ENCODE results near the gene VAPB.
"Not testable (repeated sequence)": the region's sequence is repeated elsewhere in the genome, so short reads cannot be mapped to it uniquely, and the experiment has no call there.

VAPB gene

DNA sequence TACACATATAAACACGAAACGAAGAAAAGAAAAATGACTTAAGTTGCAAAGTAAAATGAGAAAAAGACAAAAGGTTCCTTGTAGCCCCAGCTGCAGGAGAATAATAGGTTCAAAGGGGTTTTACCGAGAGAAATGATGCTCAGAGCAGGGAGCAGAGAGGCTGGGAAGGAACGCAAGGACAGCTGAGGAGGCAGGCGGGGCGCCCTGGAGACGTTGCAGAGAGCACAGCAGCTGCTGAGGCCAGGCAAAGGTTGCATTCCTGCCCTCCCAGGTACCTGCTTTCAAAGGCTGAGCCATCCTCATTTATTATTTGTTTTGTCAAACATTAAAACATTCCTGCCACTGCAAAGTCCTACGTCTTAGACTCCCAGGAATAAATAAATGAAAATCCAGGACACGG is 16.2 kb upstream of the VAPB start:
- H3K27me3 ChIP-seq (ENCODE audit: low read depth) = peaks cover 3% of the 10 kb centered on the region; the same call in 1 of the 2 replicates
- H3K4me1 ChIP-seq = no peaks in the 10 kb centered on the region; the same call in 1 of the 2 replicates
- H3K4me3 ChIP-seq = no peak overlapping the region
- H3K9me3 ChIP-seq = no peaks in the 10 kb centered on the region
- in situ Hi-C loops (cut with MboI; ENCODE audit: low sequenced_read_pairs) = no loop called here
- DNase-seq (ENCODE audit: low spot score in 2 of 2) = no peak
- H3K36me3 ChIP-seq (replicated peaks) = no peaks in the 10 kb centered on the region

DNA sequence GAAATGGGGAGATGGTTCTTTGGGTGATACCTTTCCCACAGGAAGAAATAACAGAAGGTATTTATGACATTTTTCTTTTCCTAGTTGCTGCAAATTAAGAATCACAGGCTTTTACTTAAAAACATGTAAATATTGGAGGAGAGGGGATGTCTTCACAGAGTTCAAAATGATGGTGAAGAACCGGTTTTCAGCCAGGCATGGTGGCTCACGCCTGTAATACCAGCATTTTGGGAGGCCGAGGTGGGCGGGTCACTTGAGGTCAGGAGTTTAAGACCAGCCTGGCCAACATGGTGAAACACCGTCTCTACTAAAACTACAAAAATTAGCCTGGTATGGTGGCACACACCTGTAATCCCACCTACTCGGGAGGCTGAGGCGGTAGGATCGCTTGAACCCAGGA is 15.7 kb upstream of the VAPB start:
- H3K27me3 ChIP-seq (ENCODE audit: low read depth); H3K36me3 ChIP-seq (replicated peaks); in situ Hi-C loops (cut with MboI; ENCODE audit: low sequenced_read_pairs): not testable (repeated sequence)

DNA sequence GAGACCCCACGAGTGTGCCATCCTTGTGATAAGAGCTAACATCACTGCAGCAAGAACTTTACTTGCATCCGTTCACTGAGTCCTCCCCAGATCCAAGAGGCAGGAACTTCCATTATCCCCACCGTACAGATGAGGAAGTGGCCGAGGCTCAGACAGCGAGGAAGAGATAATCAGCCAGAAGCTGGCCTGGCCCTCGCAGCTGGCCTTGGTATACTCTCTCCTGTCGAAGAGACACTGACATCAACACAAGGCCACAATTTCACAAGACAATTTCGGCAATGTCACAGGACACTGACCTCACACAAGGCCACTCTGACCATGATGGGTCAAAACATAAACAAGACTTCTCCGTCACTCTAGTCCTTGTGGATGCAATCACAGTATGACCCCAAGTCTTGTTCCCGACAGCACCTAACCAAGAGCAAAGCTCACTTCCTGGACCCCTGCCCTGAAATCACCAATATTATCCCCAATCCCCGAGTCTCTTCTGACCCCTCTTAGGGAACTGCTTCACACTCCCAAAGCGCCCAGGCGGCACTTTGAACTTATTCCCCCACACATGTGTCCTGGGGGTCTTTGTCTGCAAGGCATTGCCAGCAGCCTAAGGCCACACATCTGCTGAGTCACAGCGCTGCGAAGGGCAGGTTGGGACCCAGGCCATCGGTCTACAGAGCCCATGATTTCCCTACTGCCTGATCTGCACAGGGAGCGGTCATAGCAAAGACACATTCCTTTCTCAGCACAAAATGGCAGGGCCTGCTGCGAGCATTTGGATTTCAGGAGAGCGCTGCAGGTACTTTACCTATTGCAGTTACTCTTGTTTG is 14.8 kb upstream of the VAPB start:
- Histone ChIP-seq H3K9me3 (no peaks in the 10 kb centered on the region), H3K36me3 (replicated peaks) (no peaks in the 10 kb centered on the region), H3K4me3 (no peak overlapping the region), H3K4me1 (no peaks in the 10 kb centered on the region; the same call in 1 of the 2 replicates), H3K27me3 (ENCODE audit: low read depth) (peaks cover 10% of the 10 kb centered on the region; the same call in 1 of the 2 replicates)
- in situ Hi-C loops (cut with MboI; ENCODE audit: low sequenced_read_pairs) = no loop called here
- DNase-seq (ENCODE audit: low spot score in 2 of 2) = no peak

More for the DNA sequence above, 15.7 kb upstream of the VAPB start:
- not testable (repeated sequence) for DNase-seq (ENCODE audit: low spot score in 2 of 2); H3K4me3 ChIP-seq; H3K4me1 ChIP-seq; H3K9me3 ChIP-seq

DNA sequence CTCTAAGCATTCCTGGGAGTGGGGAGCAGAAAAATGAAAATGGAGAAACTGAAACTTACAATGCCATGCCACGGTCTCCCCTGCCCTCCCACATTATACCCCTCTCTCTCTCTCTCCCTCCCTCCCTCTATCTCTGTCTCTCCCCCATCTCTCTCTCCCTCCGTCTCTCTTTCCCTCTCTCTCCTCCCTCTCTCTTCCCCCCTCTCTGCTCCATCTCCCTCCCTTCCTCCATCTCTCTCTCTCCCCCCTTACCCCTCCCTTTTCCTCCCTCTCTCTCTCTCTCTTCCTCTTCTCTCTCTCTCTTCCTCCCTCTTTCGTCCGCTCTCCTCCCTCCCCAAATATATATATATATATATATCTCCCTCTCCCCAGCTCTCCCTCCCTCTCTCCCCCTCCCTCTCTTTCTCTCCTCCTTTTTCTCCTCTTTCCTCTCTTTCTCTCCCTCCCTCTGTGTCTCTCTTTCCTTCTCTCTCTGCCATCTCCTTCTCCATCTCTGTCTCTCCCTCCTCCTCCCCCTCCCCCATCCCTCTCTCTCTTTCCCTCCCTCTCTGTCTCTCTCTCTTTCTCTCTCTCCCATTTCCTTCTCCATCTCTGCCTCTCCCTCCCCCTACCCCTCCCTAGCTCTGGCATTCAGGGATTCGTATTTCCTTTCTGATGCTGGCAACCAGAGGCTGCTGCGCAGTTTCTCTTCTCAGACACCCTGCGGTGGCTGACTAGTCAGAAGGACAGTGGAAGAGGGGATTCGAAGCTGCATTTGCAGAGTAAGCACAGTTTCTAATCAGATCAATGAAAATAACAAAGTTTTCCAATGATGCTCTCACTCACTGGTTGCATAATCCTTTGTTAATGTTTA is 13.9 kb upstream of the VAPB start:
- in situ Hi-C loops (cut with MboI; ENCODE audit: low sequenced_read_pairs) = no loop called here
- no peak for DNase-seq (ENCODE audit: low spot score in 2 of 2)
- Histone ChIP-seq H3K36me3 (replicated peaks) (no peaks in the 10 kb centered on the region), H3K4me1 (no peaks in the 10 kb centered on the region), H3K9me3 (no peaks in the 10 kb centered on the region), H3K4me3 (no peak overlapping the region), H3K27me3 (ENCODE audit: low read depth) (peaks cover 10% of the 10 kb centered on the region; the same call in 1 of the 2 replicates)

DNA sequence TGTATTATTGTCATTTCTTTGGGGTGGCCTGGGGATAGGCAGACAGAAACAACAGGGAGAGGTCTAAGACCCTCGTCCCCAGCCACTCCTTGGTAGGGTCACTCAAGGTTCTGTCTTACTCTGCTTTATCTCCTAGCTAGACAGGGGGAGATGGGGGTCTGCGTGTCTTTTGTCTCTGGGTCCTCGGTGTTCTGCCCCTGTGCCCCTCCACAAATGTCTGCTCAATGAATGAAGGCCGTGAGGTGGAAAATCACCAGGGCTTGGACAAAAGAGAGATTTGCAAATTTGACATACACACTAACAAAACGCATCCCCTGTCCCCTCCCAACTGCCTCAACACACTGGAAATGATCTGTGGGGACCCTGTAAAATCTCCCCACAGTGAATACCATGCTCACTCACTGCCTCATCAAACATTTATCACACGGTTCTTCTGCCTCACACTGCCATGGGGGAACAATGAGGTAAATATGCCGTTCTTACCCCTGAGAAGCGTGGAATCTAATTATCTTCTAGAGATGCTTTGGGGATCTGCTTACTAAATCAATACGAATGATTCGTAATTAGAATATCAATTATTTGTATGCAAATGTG is 13.2 kb upstream of the VAPB start:
- peaks cover 10% of the 10 kb centered on the region; the same call in 1 of the 2 replicates for H3K27me3 ChIP-seq (ENCODE audit: low read depth)
- H3K4me1 ChIP-seq = no peaks in the 10 kb centered on the region
- no peak overlapping the region for H3K4me3 ChIP-seq
- DNase-seq (ENCODE audit: low spot score in 2 of 2) = no peak
- no peaks in the 10 kb centered on the region; the same call in 1 of the 2 replicates for H3K9me3 ChIP-seq
- H3K36me3 ChIP-seq (replicated peaks) = no peaks in the 10 kb centered on the region
- in situ Hi-C loops (cut with MboI; ENCODE audit: low sequenced_read_pairs) = no loop called here

DNA sequence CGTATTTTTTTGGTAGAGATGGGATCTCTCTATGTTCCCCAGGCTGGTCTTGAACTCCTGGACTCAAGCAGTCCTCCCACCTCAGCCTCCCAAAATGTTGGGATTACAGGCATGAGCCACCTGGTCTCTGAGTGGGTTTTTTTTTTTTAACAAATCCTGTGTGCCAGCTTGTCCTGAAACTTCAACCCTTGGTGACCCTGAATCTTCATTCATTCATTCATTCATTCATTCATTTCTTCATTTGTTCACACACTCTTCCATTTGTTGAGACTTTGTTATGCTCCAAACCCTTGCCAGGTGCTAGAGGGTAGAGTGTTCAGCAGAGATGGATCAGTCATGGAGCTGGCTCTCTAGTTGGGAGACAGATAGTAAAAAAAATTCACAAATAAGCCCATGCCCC is 12.0 kb upstream of the VAPB start:
- Histone ChIP-seq H3K27me3 (ENCODE audit: low read depth) (peaks cover 10% of the 10 kb centered on the region; the same call in 1 of the 2 replicates), H3K9me3 (peaks cover 2% of the 10 kb centered on the region; the same call in 1 of the 2 replicates), H3K4me1 (no peaks in the 10 kb centered on the region), H3K36me3 (replicated peaks) (no peaks in the 10 kb centered on the region), H3K4me3 (no peak overlapping the region)
- in situ Hi-C loops (cut with MboI; ENCODE audit: low sequenced_read_pairs) = no loop called here
- no peak for DNase-seq (ENCODE audit: low spot score in 2 of 2)

DNA sequence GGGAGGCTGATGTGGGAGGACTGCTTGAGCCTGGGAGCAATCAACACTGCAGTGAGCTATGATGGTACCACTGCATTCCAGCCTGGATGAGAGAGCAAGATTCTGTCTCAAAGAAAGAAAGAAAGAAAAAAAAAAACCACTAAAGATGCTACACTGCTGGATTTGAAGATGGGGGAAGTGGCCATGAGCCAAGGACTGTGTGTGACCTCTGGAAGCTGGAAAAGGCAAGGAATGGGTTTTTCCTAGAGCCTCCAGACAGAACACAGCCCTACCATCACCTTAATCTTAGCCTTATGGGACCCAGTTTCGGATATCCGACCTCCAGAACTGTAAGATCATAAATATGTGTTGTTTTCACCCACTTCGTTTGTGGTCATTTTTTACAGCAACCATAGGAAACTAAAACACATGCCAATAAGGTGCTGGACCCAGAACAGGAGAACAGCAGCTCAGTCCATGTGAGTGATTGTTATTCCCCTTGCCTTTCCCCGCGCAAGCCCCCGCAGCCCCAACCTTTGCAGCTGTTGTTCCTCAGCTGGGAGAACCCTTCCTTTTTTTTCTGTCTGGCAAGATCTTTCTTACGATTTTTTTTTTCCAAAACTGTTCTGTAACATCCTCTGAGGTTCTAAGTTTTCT is 11.1 kb upstream of the VAPB start:
- in situ Hi-C loops (cut with MboI; ENCODE audit: low sequenced_read_pairs) = no loop called here
- H3K27me3 ChIP-seq (ENCODE audit: low read depth) = peaks cover 10% of the 10 kb centered on the region; the same call in 1 of the 2 replicates
- DNase-seq (ENCODE audit: low spot score in 2 of 2) = no peak

DNA sequence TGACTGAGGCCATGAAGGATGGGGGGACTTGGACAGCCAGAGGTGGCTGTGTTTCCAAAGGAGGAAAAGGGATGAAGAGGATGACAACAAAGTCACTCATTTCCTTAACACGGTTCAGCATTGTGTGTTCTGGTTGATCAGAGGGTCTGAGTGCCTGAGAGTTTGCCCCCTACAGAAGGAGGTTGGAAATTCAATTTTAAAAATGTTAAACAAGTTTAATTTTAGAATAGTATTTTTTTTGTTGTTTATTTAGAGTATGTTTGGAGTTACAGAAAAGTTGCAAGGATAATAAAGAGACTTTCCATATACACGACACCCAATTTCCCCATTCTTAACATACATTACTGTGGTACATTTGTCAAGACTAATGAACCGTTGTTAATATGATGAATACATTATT is 10.3 kb upstream of the VAPB start:
- no peak for DNase-seq (ENCODE audit: low spot score in 2 of 2)
- Histone ChIP-seq H3K4me1 (no peaks in the 10 kb centered on the region), H3K27me3 (ENCODE audit: low read depth) (peaks cover 10% of the 10 kb centered on the region; the same call in 1 of the 2 replicates), H3K9me3 (peaks cover 2% of the 10 kb centered on the region; the same call in 1 of the 2 replicates), H3K36me3 (replicated peaks) (no peaks in the 10 kb centered on the region), H3K4me3 (no peak overlapping the region)
- in situ Hi-C loops (cut with MboI; ENCODE audit: low sequenced_read_pairs) = no loop called here

More for the DNA sequence above, 11.1 kb upstream of the VAPB start:
- Histone ChIP-seq H3K4me1 (no peaks in the 10 kb centered on the region), H3K4me3 (no peak overlapping the region), H3K36me3 (replicated peaks) (no peaks in the 10 kb centered on the region), H3K9me3 (peaks cover 2% of the 10 kb centered on the region; the same call in 1 of the 2 replicates)

DNA sequence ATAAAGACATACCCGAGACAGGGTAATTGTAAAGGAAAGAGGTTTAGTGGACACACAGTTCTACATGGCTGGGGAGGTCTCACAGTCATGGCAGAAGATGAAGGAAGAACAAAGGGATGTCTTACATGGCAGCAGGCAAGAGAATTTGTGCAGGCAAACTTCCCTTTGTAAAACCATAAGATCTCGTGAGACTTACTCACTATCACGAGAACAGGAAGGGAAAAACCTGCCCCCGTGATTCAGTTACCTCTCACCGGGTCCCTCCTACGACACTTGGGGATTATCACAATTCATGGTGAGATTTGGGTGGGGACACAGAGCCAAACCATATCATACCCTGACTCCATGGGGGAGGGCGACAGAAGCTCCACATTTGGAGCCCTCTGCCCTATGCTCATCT is 7.4 kb upstream of the VAPB start:
- Histone ChIP-seq H3K4me1 (no peaks in the 10 kb centered on the region), H3K4me3 (no peak overlapping the region), H3K27me3 (ENCODE audit: low read depth) (peaks cover 10% of the 10 kb centered on the region; the same call in 1 of the 2 replicates), H3K36me3 (replicated peaks) (no peaks in the 10 kb centered on the region), H3K9me3 (peaks cover 2% of the 10 kb centered on the region; the same call in 1 of the 2 replicates)
- in situ Hi-C loops (cut with MboI; ENCODE audit: low sequenced_read_pairs) = no loop called here
- DNase-seq (ENCODE audit: low spot score in 2 of 2) = no peak

DNA sequence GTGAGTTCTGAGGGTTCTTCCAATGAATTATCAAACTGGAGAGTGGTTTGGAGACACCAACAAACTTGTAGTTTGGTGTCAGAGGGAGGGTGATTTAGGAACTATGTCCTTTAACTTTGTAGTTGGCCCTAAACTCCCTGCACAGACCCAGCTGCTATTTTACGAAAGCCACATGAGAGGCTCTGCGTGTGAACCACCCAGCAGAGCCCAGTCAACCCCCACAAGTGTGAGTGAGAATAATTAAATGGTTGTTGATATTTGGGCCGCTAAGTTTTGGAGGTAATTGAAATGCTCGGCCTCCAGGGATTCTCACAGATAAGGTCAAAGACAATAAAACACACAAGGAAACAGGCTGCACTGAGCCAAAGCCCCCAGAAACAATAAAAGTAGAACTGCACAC is 6.9 kb upstream of the VAPB start:
- in situ Hi-C loops (cut with MboI; ENCODE audit: low sequenced_read_pairs) = no loop called here
- Histone ChIP-seq H3K9me3 (peaks cover 2% of the 10 kb centered on the region; the same call in 1 of the 2 replicates), H3K4me1 (no peaks in the 10 kb centered on the region), H3K27me3 (ENCODE audit: low read depth) (peaks cover 10% of the 10 kb centered on the region; the same call in 1 of the 2 replicates), H3K4me3 (no peak overlapping the region), H3K36me3 (replicated peaks) (no peaks in the 10 kb centered on the region)
- DNase-seq (ENCODE audit: low spot score in 2 of 2) = no peak

DNA sequence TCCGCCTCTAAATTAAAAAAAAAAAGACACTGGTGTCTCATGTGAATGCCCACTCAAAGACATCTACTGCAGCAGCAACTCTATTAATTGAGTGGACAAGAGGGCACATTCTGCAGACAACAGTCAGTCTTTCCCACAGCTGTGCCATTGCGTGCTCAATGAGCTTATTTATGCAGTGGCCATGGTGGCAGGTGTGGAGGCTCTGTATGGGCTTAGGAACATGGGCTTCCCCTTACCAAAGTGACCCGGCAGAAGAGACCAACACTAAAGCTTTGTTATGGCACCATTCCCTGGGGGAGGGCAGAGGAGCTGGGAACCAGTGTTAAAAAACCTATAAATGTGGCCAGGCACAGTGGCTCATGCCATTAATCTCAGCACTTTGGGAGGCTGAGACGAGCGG is 4.2 kb upstream of the VAPB start:
- DNase-seq (ENCODE audit: low spot score in 2 of 2) = no peak
- Histone ChIP-seq H3K4me1 (peaks cover 6% of the 10 kb centered on the region; the same call in 1 of the 2 replicates), H3K36me3 (replicated peaks) (no peaks in the 10 kb centered on the region), H3K9me3 (peaks cover 2% of the 10 kb centered on the region; the same call in 1 of the 2 replicates), H3K4me3 (no peak overlapping the region), H3K27me3 (ENCODE audit: low read depth) (peaks cover 5% of the 10 kb centered on the region; the same call in 1 of the 2 replicates)
- in situ Hi-C loops (cut with MboI; ENCODE audit: low sequenced_read_pairs) = no loop called here

DNA sequence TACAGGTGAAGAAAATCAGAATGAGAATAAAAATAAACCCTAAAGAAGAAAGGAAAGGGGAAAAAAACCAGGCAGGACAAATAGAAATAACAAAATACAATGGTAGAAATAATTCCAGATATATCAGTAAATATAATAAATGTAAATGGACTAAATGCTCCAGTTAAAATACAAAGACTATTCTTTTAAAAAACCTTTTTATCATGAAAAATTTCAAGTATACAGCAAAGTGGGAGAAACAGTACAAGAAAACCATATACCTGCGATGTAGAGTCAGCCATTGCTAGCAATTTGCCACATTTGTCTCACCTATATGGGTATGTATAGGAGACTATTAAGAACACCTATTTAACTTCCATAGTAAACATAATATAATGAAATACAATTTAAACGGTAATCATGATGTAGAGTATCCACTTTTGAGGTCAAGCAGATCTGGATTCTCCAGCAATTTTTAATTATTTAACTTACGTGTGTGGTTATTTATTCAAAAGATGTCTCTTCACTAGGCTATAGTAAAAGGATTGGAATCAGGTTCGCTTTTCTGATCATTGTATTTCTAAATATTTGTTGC is 914 bp upstream of the VAPB start:
- H3K9me3 ChIP-seq = no peaks in the 10 kb centered on the region
- H3K27me3 ChIP-seq (ENCODE audit: low read depth) = peaks cover 5% of the 10 kb centered on the region; the same call in 1 of the 2 replicates
- in situ Hi-C loops (cut with MboI; ENCODE audit: low sequenced_read_pairs) = no loop called here
- H3K4me1 ChIP-seq = peaks cover 14% of the 10 kb centered on the region
- H3K4me3 ChIP-seq = no peak overlapping the region
- DNase-seq (ENCODE audit: low spot score in 2 of 2) = no peak
- H3K36me3 ChIP-seq (replicated peaks) = peaks cover 18% of the 10 kb centered on the region

All from HAP-1 (cell line).